HUDEP-2 (cell line): Measurements from ENCODE around the gene ESD.
"Not testable (repeated sequence)": the region's sequence is repeated elsewhere in the genome, so short reads cannot be mapped to it uniquely, and the experiment has no call there.

Experiments
- DNase-seq, 76 experiments: peaks; one replicate each; lab custom pipeline; 2025; ENCODE audit not compliant: unreplicated experiment in 76 of 76; lab: John Stamatoyannopoulos, UW

The ESD gene

DNA sequence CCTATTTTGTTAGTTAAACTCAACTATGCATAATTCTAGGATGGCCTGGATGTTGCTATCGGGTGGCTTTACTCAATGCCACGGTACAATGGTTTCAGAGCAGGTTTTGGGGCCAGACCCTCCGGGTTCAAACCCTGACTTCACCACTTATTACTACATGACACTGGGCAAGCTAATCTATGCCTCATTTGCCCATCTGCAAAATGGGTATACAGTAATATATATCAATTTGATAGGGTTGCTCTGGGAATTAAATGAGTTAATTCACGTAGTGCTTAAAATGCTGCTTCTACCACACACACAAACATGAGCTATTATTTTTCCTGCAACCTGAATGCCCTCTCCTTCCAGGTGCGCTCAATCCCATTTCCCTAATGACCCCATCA lies 839 bp downstream of the ESD start:
- peak in 1 of 76 experiments; percentile 14 for DNase-seq

DNA sequence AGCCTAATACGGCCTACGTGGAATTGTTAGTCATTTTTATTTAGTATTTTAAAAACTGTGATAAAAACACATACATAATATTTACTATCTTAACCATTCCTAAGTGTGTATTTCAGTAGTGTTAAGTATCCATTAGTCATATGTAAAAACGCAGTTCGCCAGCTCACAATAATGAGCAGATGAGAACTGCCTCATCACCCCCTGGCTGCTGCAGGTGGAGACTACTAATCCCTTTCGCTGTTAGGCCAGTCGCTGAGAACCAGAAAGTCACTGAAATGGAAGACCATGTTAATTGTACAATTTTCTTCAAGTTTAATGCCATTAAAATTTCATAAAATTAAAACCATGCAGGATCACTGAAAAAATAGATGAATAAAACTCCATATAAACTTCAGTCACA lies 1.6 kb downstream of the ESD start:
- DNase-seq, result no peak

DNA sequence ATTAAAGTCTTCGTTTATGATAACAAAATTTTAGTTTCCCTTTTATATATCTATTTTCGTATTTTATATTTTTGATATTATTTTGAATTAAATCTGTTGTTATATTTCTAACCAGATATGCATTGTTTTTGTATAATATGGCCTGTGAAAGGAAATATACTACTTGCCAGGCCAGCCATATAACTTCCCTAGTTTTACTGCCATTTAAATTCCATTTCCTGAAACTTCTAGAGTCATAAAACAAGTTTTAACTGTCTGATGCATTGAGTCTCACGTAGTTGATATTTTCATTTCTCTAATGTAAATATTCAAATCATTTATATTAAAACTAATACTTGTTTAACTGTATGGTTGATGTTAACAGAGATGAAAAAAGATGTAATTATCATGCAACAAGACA lies 13.5 kb downstream of the ESD start:
- DNase-seq, result no peak

DNA sequence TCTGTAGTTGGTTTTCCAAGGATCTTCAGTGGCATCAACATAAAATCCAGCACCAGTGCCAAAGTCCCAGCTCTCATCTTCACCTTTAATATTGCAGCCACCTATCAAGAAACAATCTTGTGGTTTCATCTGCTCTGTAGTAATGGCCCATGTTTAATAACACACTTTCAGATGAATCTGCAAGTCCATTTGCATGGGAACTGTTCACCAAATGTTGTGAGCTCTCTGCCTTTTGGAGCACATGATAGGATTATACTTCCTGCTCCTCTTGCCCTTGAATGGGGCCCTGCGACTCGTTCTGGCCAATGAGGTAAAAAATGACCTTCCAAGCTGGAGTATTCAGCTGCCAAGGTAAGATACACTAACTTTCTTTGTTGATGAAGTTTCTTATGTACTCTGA lies 14.3 kb downstream of the ESD start:
- no peak for DNase-seq

DNA sequence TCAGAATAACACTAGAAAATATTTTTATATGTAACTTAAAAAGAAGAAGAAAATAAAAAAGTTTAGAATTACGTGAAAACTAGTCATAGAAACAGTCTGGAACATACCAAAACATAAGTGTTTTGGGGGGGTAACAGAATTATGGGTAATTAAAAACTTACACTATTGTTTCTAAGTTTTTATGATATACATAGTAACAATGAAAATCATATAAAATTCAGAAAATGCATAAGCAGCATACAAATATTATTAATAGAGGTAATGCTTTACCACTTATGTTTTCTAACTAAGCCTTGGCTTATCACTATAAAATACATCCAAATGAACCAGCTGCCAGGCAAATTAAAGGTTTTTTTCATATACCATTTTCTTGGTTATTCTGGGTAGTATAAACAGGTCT lies 14.9 kb downstream of the ESD start:
- no peak for DNase-seq

DNA sequence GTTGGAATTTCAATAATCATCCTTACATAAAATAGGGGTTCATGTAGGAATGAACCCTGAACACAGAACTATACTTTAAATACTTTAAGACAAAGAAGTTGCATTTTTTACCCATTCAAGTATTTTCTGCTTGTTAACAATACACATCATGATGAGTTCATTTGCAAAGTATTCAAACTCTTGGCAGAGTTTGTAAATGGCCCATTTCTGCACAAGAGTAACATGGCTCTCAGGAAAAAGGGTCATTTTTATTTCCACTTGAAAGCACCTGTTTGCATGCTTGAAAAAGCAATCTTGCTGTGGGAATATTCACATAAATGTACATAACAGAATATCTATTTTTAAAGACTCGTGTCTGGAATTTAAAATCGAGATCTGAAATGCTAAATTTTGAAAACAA lies 18.1 kb downstream of the ESD start:
- no peak for DNase-seq

DNA sequence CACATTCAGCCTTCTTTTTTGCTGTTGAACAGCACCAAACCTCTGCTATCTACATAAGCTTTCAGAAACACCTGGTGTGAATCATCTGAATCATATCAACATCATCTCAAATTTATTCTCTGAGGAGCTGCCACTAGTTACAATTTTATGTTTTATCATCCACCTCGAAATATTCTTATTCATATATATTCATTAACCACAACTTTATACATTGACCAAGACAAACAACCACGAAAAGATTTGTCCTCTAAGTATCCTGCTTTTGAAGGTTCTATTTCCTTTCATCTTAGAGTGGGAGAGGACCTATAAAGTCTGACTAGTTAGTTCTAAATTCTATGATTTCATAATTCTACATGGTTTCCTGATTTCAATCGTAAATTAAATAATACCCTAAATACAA lies 18.9 kb downstream of the ESD start:
- DNase-seq, result no peak

DNA sequence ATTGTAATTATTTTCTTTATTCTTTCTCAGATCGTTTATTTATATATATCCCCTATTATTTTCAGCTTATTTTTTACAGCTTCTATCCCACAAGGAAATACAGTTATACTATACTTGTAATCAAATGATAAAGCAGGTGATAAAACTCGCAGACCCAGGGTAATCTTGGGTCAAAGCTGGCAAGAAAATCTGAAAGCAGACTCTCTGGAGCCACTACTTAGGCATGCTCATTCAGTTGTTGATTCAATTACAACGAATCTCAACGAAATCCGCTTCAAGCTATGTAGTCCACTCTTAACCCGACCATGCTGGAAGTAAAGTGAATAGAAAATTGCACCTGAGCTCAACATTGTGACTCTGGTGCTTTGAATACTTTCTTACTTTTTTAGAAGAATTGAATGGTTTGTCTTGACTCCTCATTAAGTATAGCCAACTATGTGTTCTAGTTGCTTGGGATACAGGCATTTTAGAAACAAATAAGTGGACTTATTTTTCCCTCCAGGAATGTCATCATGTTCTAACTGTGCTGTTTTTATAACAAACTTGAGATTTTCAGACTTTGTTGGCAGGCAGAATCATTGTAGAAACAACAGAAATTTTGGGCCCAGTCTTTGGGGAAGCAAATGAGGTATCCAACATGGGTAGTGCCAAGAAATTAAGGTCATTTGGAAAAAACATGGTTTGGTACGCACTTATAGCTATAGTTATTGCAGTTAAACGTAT lies 21.4 kb downstream of the ESD start:
- no peak for DNase-seq

DNA sequence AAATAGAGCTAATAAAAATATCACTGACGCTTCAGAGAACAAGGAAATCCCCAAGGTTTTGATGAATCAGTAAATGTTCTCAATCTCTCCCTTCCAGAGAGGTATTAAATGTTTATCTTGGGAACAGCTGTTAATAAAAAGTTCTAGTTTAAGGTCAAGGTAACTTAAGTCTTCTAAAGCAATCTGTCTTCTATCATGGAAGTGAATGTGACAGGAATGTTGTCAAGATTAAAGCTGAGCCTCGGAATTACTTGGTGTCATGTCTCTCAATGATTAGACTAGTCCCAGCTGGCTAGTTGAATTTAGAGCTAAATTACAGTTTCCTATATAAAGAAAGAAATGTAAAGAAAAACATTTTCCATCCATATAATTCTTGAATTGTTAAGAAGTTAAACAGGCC lies 23.4 kb downstream of the ESD start:
- no peak for DNase-seq

DNA sequence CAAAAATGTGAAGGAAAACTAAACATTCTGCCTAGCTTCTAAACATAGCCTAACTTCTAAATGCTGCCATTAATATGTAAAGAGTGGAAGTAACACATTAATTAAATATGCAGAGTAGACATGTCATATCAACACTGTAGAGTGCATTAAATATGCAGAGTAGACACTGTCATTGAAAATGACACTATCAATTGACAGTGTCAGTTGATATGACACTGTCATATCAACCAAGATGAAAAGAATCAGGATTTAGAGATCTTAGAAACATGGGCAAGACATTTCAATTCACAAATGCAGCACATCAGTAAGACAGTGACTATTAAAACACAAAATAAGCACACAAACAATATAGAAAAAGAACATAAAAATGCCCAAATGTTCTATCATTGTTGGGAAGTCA lies 25.3 kb downstream of the ESD start:
- no peak for DNase-seq

DNA sequence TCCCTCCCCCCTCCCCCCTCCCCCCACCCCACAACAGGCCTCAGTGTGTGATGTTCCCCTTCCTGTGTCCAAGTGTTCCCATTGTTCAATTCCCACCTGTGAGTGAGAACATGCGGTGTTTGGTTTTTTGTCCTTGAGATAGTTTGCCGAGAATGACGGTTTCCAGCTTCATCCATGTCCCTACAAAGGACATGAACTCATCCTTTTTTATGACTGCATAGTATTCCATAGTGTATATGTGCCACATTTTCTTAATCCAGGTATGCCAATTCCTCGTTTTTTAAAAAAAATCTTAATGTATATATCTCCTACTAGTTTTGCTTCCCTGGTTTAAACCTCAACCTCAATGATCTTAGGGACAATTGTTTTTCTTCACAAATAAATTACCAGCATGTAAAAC lies 27.0 kb downstream of the ESD start:
- not testable (repeated sequence) for DNase-seq

DNA sequence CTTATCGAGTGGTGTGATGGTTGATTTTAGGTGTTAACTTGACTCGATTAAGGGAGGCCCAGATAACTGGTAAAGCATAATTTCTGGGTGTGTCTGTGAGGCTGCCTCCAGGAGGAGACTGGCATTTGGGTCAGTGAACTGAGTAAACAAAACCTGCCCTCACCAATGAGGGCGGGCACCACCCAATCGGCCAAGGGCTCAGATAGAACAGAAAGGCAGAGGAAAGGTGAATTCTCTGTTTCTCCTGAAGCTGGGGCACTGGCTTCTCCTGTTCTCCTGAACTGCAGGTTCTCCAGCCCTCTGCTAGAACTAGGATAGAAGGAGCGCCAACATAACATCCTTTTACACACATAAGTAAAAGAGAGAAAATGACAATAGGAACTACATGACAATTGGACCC lies 35.1 kb downstream of the ESD start:
- DNase-seq, result no peak

DNA sequence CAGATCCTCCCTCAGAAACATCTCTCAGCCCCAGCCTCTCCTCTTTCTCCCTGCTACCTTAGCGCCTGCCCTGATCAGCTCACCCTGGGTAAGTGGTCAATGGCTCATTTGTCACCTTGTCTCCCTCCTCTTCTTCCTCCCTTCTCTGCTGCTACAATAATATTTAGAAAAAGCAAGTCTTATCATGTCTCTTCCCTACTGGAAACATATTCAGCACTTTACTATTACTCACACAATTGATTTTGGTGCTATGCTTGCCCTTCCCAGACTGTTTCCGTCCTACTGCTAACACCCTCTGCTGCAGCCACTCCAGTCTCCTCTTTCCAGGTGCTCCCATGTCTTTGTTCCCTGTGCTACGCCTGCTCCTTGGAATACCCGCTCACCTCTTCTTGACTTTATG lies 35.8 kb downstream of the ESD start:
- no peak for DNase-seq

DNA sequence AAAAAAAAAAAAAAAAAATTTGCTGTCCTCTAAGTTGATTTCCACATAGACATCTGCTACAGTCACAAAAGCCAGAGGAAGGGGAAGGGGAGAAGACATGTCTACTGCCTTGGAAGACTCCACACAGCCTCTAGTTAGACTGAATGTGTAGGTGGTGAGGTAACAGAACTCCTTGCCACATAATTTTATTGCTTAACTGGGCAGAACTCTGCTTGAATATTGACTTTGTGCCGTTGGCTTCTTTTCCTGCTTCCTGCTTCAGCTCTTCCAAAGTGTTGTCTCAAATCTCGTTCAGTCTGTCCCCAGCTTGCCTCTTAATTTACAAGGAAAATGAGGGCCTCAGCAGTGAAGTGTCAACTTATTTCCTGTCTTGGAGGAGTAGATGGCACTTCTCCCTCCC lies 37.1 kb downstream of the ESD start:
- no peak for DNase-seq

DNA sequence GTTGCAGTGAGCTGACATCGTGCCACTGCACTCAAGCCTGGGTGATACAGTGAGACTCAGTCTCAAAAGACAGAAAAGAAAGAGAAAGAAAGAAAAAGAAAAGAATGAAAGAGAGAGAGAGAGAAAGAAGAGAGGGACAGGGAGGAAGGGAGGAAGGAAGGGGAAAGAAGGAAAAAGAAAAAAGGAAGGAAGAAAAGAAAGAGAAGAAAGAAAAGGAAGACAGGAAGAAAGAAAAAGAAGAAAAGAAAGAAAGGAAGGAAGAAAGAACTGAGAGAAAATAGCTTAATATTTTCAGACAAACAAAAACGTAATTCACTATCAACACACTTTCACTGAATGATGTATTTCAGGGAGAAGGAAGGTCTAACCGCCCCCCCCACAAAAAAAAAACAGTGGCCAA lies 39.3 kb downstream of the ESD start:
- DNase-seq, result no peak

DNA sequence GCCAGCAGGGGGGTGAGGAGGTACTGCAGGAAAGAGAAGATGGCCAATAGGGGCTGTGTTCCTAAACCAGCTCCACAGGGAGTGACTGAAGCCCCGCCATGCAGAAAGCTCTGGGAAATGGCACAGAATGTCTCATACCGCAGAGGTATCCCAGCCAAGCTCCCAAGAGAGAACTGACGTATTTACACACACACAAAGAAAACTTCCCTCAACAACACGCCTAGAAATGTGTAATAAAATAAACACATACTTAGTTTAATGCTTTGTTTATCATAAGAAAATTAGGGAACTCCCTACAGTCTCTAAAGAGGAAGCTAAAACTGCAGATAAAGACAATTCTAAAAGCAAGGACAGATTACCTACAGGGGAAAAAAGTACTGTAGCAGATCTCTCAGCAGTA lies 40.0 kb downstream of the ESD start:
- no peak for DNase-seq

DNA sequence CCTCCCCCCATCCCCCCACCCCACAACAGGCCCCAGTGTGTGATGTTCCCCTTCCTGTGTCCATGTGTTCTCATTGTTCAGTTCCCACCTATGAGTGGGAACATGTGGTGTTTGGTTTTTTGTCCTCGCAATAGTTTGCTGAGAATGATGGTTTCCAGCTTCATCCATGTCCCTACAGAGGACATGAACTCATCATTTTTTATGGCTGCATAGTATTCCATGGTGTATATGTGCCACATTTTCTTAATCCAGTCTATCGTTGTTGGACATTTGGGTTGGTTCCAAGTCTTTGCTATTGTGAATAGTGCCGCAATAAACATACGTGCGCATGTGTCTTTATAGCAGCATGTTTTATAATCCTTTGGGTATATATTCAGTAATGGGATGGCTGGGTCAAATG lies 41.5 kb downstream of the ESD start:
- DNase-seq, result not testable (repeated sequence)

DNA sequence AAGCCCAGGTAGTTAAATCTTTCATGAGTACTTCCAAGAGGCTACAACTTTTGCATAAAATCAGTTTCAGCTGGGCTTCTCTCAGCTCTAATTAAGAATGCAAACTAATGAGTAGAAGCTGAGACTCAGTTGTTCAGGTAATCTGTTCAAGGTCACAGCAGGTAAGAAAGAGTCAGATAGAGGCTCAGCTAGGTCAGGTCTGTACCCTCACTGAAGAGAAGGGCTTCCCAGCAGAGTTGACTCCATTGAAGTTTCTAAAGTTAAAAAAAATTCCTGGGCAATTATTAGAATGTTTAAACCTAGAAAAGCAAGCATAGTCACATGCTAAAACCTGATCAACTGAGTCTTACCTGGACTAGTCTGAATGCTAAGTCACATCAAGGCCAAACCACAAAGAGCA lies 42.1 kb downstream of the ESD start:
- DNase-seq, result no peak

DNA sequence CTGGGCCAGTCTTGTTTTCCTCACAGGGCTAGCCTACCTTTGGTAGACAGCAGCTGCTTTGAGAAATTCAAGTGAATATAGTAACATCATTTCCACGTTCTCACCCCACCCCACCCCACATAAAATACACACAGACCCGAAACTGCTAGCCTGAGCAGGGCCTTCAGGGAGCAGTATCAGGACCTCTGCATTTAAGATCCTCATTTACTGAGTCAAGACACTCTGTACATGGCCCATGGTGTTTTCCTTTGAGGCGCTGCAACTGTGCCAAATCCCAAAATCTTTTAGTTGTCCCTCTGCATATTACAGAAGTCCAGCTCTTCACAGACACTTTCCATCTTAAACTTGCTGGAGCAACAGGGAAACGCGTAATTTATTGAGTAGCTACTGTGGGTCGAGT lies 43.0 kb downstream of the ESD start:
- no peak for DNase-seq

DNA sequence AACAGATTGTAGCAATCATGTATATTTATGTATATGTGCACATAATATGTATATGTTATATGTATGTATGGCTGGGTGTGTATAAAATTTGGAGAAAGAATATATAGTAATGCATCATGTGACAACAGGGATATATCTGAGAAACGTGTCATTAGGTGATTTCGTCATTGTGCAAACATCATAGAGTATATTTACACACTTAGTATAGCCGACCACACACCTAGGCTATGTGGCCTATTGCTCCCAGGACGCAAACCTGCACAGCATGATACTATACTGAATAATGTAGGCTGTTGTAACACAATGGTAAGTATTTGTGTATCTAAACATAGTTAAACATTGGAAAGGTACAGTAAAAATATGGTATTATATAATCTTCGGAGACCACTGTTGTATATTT lies 43.8 kb downstream of the ESD start:
- no peak for DNase-seq

DNA sequence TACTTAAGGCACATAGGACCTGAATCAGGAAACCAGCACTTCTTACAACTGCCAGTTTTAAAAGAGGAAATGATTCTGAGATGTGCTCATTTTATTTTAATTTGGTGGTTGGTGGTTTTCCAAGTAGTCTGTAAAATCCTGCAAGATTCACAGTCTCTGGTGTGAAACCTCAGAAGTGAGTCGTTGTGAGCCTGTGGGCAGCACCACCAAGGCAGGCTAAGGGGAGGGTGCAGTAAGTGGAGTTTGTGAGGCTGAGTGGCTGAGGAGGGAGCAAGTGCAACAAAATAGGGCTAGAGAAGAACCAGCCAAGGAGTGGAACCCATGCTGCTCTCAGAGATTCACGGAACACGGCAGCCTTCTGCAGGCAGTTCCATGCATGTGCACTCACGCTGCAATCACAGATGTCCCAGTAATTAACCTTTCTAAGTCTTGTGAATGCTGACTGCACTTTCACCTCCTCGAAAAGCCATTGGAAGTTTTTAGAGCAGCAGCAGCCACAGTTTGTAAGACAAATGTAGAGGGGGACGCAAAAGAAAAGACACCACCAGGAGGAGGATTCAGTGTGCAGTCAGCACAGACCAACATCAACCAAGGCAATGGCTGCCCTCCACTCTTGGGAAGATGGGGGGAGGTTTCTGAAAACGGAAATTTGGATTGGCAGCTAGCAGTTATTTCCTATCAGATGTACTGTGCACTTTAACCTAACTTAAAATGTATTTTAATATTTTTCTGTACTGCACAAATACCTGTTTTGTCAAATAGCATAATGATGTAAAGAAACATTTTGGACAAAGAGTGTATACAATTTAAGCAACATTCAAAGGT lies 44.9 kb downstream of the ESD start:
- DNase-seq, result no peak

DNA sequence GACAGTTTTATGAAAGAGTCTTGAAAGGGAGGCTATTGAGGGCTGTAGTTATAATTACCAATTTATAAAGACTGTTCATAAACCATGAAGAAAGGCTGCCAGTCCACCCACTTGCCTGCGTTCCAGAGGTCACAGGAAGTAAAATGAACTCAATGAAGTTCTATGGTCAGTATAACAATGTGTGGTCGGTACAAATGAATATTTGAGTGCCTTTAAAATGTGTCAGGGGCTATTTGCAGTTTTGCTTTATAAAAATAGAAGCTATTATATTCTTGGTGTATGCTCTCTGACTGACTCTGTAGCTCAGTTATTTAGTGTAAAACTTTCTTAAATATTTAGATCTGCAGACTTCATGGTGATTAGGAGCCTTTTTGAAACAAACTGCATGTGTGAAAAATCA lies 47.0 kb downstream of the ESD start:
- DNase-seq, result no peak
